ENCODE measurements around the gene NELFE. TPM values are rescaled to one million over a fixed set of nuclear protein-coding genes. Genes with fewer than 3 reads are reported as not detected.

Gene NELFE
- total RNA-seq, 2 donors from 2014 or later, result 40.0 to 81.7 TPM

DNA sequence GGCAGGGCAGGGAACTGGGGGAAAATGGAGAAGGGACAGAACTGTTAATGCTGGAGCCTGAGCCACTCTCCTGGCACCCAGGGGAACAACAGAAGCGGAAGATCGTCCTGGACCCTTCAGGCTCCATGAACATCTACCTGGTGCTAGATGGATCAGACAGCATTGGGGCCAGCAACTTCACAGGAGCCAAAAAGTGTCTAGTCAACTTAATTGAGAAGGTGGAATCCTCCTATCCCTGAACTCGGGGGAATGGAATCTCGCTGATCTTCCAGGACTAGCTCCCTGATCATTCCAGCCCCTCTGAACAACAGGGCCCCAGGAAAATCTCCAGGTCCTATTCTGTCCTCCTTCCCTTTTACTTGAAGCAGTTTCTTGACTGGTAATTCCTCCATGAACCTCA, 10.9 kb downstream of the NELFE start:
- Histone ChIP-seq H3K4me3 (no peak overlapping the region), H3K36me3 (peaks cover 10% of the 10 kb centered on the region), H3K4me1 (peaks cover 0 to 20% of the 10 kb centered on the region in 2 donors), H3K9me3 (no peaks in the 10 kb centered on the region), H3K27me3 (no peaks in the 10 kb centered on the region), H3K27ac (no peak overlapping the region)
- TF ChIP-seq, protein P1, sequence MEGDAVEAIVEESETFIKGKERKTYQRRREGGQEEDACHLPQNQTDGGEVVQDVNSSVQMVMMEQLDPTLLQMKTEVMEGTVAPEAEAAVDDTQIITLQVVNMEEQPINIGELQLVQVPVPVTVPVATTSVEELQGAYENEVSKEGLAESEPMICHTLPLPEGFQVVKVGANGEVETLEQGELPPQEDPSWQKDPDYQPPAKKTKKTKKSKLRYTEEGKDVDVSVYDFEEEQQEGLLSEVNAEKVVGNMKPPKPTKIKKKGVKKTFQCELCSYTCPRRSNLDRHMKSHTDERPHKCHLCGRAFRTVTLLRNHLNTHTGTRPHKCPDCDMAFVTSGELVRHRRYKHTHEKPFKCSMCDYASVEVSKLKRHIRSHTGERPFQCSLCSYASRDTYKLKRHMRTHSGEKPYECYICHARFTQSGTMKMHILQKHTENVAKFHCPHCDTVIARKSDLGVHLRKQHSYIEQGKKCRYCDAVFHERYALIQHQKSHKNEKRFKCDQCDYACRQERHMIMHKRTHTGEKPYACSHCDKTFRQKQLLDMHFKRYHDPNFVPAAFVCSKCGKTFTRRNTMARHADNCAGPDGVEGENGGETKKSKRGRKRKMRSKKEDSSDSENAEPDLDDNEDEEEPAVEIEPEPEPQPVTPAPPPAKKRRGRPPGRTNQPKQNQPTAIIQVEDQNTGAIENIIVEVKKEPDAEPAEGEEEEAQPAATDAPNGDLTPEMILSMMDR (IDR thresholded peaks at IDR 0.05), result no peak
- no peak for DNase-seq (ENCODE audit: low spot score)

DNA sequence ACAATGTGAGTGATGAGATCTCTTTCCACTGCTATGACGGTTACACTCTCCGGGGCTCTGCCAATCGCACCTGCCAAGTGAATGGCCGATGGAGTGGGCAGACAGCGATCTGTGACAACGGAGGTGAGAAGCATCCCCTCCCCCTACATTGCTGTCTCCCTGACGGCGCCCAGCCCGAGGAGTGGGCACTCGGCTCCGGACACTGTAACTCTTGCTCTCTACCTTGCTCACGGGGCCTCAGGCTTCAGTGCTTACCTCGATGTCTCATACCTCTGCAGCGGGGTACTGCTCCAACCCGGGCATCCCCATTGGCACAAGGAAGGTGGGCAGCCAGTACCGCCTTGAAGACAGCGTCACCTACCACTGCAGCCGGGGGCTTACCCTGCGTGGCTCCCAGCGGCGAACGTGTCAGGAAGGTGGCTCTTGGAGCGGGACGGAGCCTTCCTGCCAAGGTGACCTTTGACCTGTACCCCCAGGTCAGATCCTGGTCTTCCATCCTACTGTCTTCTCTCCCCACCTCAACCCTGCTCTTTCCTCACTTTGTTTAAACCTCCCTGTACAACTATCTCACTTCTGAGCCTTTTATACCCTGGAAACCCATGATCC, 11.6 kb downstream of the NELFE start:
- no peak overlapping the region for H3K4me3 ChIP-seq
- H3K9me3 ChIP-seq, result no peaks in the 10 kb centered on the region
- peaks cover 0 to 20% of the 10 kb centered on the region in 2 donors for H3K4me1 ChIP-seq
- H3K27me3 ChIP-seq, result no peaks in the 10 kb centered on the region
- no peak for DNase-seq (ENCODE audit: low spot score)
- TF ChIP-seq, protein P1 (IDR thresholded peaks at IDR 0.05), result no peak
- peaks cover 10% of the 10 kb centered on the region for H3K36me3 ChIP-seq
- H3K27ac ChIP-seq, result peak overlapping the region in 1 of 2 donors; percentile 75

DNA sequence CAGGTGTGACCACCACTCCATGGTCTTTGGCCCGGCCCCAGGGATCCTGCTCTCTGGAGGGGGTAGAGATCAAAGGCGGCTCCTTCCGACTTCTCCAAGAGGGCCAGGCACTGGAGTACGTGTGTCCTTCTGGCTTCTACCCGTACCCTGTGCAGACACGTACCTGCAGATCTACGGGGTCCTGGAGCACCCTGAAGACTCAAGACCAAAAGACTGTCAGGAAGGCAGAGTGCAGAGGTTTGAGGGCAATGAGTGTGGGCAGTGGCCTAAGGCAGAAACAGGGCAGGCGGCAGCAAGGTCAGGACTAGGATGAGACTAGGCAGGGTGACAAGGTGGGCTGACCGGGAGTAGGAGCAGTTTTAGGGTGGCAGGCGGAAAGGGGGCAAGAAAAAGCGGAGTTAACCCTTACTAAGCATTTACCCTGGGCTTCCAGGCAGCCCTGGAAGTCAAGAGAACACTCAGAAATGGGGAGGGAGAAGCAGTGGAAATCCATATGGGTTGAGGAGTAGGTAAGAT, 12.3 kb downstream of the NELFE start:
- Histone ChIP-seq H3K27me3 (no peaks in the 10 kb centered on the region), H3K36me3 (peaks cover 3% of the 10 kb centered on the region), H3K4me3 (peak overlapping the region in 1 of 2 donors; percentile 32), H3K9me3 (no peaks in the 10 kb centered on the region), H3K27ac (peak overlapping the region; percentile 73 to 75), H3K4me1 (peaks cover 0 to 20% of the 10 kb centered on the region in 2 donors)
- DNase-seq (ENCODE audit: low spot score), result no peak
- TF ChIP-seq, protein P1 (IDR thresholded peaks at IDR 0.05), result no peak

DNA sequence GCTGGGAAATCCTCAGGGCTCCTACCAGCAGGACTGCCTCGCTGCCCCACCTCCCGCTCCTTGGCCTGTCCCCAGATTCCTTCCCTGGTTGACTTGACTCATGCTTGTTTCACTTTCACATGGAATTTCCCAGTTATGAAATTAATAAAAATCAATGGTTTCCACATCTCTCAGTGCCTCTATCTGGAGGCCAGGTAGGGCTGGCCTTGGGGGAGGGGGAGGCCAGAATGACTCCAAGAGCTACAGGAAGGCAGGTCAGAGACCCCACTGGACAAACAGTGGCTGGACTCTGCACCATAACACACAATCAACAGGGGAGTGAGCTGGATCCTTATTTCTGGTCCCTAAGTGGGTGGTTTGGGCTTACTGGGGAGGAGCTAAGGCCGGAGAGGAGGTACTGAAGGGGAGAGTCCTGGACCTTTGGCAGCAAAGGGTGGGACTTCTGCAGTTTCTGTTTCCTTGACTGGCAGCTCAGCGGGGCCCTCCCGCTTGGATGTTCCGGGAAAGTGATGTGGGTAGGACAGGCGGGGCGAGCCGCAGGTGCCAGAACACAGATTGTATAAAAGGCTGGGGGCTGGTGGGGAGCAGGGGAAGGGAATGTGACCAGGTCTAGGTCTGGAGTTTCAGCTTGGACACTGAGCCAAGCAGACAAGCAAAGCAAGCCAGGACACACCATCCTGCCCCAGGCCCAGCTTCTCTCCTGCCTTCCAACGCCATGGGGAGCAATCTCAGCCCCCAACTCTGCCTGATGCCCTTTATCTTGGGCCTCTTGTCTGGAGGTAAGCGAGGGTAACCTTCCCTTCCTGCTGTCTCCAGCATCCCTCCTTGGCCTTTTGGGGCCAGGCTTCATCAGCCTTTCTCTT, 13.0 kb downstream of the NELFE start, which contains the start of gene CFB:
Gene CFB, plus strand, starts transcription at position 589 of the 863 bp plus-strand sequence. Its CDS starts 127 bp downstream, at position 716.
- peak; percentile 88 for DNase-seq (ENCODE audit: low spot score)
- Histone ChIP-seq H3K36me3 (no peaks in the 10 kb centered on the region), H3K27me3 (no peaks in the 10 kb centered on the region), H3K4me1 (peaks cover 0 to 20% of the 10 kb centered on the region in 2 donors), H3K27ac (peak within 1 kb of the TSS; percentile 73 to 75), H3K9me3 (no peaks in the 10 kb centered on the region), H3K4me3 (peak within 1 kb of the TSS in 1 of 2 donors; percentile 32)
- TF ChIP-seq, protein P1 (IDR thresholded peaks at IDR 0.05), result no peak

DNA sequence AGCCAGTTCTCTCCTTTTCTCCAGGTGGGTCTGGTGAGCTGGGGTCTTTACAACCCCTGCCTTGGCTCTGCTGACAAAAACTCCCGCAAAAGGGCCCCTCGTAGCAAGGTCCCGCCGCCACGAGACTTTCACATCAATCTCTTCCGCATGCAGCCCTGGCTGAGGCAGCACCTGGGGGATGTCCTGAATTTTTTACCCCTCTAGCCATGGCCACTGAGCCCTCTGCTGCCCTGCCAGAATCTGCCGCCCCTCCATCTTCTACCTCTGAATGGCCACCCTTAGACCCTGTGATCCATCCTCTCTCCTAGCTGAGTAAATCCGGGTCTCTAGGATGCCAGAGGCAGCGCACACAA, 13.6 kb downstream of the NELFE start:
- TF ChIP-seq, protein P1 (IDR thresholded peaks at IDR 0.05), result no peak
- Histone ChIP-seq H3K27me3 (no peaks in the 10 kb centered on the region), H3K4me3 (no peak overlapping the region), H3K9me3 (no peaks in the 10 kb centered on the region), H3K27ac (peak overlapping the region; percentile 73 to 75), H3K36me3 (no peaks in the 10 kb centered on the region), H3K4me1 (peaks cover 0 to 20% of the 10 kb centered on the region in 2 donors)
- DNase-seq (ENCODE audit: low spot score), result no peak

All from right atrium auricular region (tissue), 2 donors.